Neural progenitor cell (in vitro differentiated cells): ENCODE data around the gene CPNE4. TPM values are rescaled to one million over a fixed set of nuclear protein-coding genes. Genes with fewer than 3 reads are reported as not detected.

ENCODE experiments used
- DNase-seq: peaks from one replicate; pipeline ENCODE4 v3.0.0-alpha.2; 2016; ENCODE audit warnings: low spot score
- H2AFZ ChIP-seq: fragments of 200-600 bp; sonication (generic); replicated peaks from 2 replicates; pipeline ENCODE4 v1.6.1; 2016; ENCODE audit warnings: antibody characterized with exemption
- H3F3A ChIP-seq: fragments of 200-600 bp; sonication (generic); 2 replicates; pipeline ENCODE4 v1.6.1; 2016; ENCODE audit warnings: antibody characterized with exemption, low read depth
- H3K27ac ChIP-seq: fragments of 200-600 bp; sonication (generic); 2 replicates; pipeline ENCODE4 v1.5.1; 2016; ENCODE audit warnings: mild to moderate bottlenecking
- H3K27me3 ChIP-seq: fragments of 200-600 bp; sonication (generic); 2 replicates; pipeline ENCODE4 v1.6.1; 2016; ENCODE audit warnings: mild to moderate bottlenecking, moderate library complexity
- H3K36me3 ChIP-seq: fragments of 200-600 bp; sonication (generic); 2 replicates; pipeline ENCODE4 v1.5.1; 2016
- H3K4me1 ChIP-seq: fragments of 200-600 bp; sonication (generic); 2 replicates; pipeline ENCODE4 v1.6.1; 2016; ENCODE audit warnings: mixed run types
- H3K4me2 ChIP-seq: fragments of 200-600 bp; sonication (generic); 2 replicates; pipeline ENCODE4 v1.6.1; 2016
- H3K4me3 ChIP-seq: fragments of 200-600 bp; sonication (generic); 2 replicates; pipeline ENCODE4 v1.5.1; 2016
- H3K79me2 ChIP-seq: fragments of 200-600 bp; sonication (generic); 2 replicates; pipeline ENCODE4 v1.6.1; 2016; ENCODE audit warnings: low read depth
- H3K9ac ChIP-seq: fragments of 200-600 bp; sonication (generic); 2 replicates; pipeline ENCODE4 v1.6.1; 2016
- H3K9me3 ChIP-seq: fragments of 200-600 bp; sonication (generic); 2 replicates; pipeline ENCODE4 v1.5.1; 2016; ENCODE audit warnings: low read depth
- H4K20me1 ChIP-seq: fragments of 200-600 bp; sonication (generic); 2 replicates; pipeline ENCODE4 v1.6.1; 2016; ENCODE audit warnings: low read depth
- H3K27ac Mint-ChIP-seq: 3 replicates; pipeline ENCODE4 v1.8.0; 2021; ENCODE audit warnings: mixed read lengths
- H3K27me3 Mint-ChIP-seq: 2 replicates; pipeline ENCODE4 v1.8.0; 2022; ENCODE audit warnings: low read depth, mild to moderate bottlenecking, inconsistent platforms, moderate library complexity, mixed read lengths; ENCODE audit not compliant: insufficient read depth
- H3K36me3 Mint-ChIP-seq: 3 replicates; pipeline ENCODE4 v1.8.0; 2021; ENCODE audit warnings: mixed read lengths
- H3K4me1 Mint-ChIP-seq: 3 replicates; pipeline ENCODE4 v1.8.0; 2021; ENCODE audit warnings: mixed read lengths
- H3K4me3 Mint-ChIP-seq: 3 replicates; pipeline ENCODE4 v1.8.0; 2021; ENCODE audit warnings: mild to moderate bottlenecking, moderate library complexity, mixed read lengths
- H3K9me3 Mint-ChIP-seq: 3 replicates; pipeline ENCODE4 v1.8.0; 2020; ENCODE audit warnings: mixed read lengths
- EZH2 ChIP-seq: fragments of 200-600 bp; sonication (generic); IDR thresholded peaks from 2 replicates; pipeline ENCODE4 v1.6.1; 2017; ENCODE audit warnings: antibody characterized with exemption, mild to moderate bottlenecking, moderate library complexity
- EZH2phosphoT487 ChIP-seq: fragments of 200-600 bp; sonication (generic); IDR thresholded peaks from 2 replicates; pipeline ENCODE4 v1.6.1; 2017; ENCODE audit warnings: antibody characterized with exemption
- total RNA-seq: library from RNA; depleted of rRNA; stranded (reverse); fragments of >200 nt; gene quantifications from 2 replicates; pipeline ENCODE4 v1.2.3, GENCODE V29; 2015; ENCODE audit warnings: low replicate concordance
- TF ChIP-seq, protein P1 (sequence below): fragments of 200-600 bp; sonication (generic); IDR thresholded peaks from 2 replicates; pipeline ENCODE4 v1.5.1; 2017; ENCODE audit warnings: antibody characterized with exemption, mild to moderate bottlenecking

CPNE4 gene
- total RNA-seq, 1 donor from 2014 or later, result not detected

DNA sequence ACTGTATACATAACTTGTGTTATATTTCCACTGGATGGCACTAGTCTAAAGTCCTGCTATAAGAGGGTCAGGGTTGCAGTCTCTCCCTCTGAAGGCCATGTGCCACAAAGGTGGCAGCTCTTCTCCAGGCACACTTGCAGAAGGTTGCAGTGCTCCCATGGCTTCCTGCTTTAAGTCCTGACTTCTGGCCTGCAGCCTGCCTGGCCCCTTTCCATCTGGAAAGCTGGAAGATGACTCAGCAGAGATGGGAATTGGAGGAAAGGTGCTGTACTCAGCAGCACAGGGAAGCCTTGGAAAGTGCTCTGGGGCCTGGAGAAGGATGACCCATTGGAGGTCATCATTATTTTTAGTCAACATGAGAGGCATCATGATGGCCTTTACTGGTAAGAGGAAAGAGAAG lies 491.1 kb downstream of the CPNE4 start:
- Histone ChIP-seq H3K27me3 (no peaks in the 10 kb centered on the region), H3K9me3 (no peaks in the 10 kb centered on the region), H3K9ac (no peak overlapping the region), H4K20me1 (no peaks in the 10 kb centered on the region), H3K27ac (no peak overlapping the region), H3K4me3 (no peak overlapping the region), H3K4me1 (no peaks in the 10 kb centered on the region), H3K79me2 (no peaks in the 10 kb centered on the region), H3F3A (no peaks in the 10 kb centered on the region), H3K4me2 (no peak overlapping the region), H2AFZ (no peak overlapping the region), H3K36me3 (no peaks in the 10 kb centered on the region)
- DNase-seq, result no peak
- H3K27ac Mint-ChIP-seq, result peak overlapping the region; percentile 64
- H3K9me3 Mint-ChIP-seq, result no peaks in the 10 kb centered on the region
- H3K36me3 Mint-ChIP-seq, result no peaks in the 10 kb centered on the region
- peaks cover 15% of the 10 kb centered on the region for H3K4me1 Mint-ChIP-seq
- H3K27me3 Mint-ChIP-seq, result peaks cover 4% of the 10 kb centered on the region
- H3K4me3 Mint-ChIP-seq, result no peak overlapping the region
- TF ChIP-seq, protein P1, sequence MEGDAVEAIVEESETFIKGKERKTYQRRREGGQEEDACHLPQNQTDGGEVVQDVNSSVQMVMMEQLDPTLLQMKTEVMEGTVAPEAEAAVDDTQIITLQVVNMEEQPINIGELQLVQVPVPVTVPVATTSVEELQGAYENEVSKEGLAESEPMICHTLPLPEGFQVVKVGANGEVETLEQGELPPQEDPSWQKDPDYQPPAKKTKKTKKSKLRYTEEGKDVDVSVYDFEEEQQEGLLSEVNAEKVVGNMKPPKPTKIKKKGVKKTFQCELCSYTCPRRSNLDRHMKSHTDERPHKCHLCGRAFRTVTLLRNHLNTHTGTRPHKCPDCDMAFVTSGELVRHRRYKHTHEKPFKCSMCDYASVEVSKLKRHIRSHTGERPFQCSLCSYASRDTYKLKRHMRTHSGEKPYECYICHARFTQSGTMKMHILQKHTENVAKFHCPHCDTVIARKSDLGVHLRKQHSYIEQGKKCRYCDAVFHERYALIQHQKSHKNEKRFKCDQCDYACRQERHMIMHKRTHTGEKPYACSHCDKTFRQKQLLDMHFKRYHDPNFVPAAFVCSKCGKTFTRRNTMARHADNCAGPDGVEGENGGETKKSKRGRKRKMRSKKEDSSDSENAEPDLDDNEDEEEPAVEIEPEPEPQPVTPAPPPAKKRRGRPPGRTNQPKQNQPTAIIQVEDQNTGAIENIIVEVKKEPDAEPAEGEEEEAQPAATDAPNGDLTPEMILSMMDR, result no peak
- TF ChIP-seq EZH2 (no peak), EZH2phosphoT487 (no peak)

GRCh38 chr3:131541288-131541687 lies 493.5 kb downstream of the CPNE4 start:
- Histone ChIP-seq H3K36me3 (no peaks in the 10 kb centered on the region), H3K27ac (no peak overlapping the region), H3K4me1 (no peaks in the 10 kb centered on the region), H3K79me2 (no peaks in the 10 kb centered on the region), H3K9ac (no peak overlapping the region), H3K9me3 (no peaks in the 10 kb centered on the region), H4K20me1 (no peaks in the 10 kb centered on the region), H3K4me3 (no peak overlapping the region), H3K27me3 (no peaks in the 10 kb centered on the region), H3F3A (no peaks in the 10 kb centered on the region), H3K4me2 (no peak overlapping the region), H2AFZ (no peak overlapping the region)
- no peak for DNase-seq
- peaks cover 2% of the 10 kb centered on the region for H3K9me3 Mint-ChIP-seq
- peaks cover 15% of the 10 kb centered on the region for H3K4me1 Mint-ChIP-seq
- H3K27ac Mint-ChIP-seq, result no peak overlapping the region
- H3K27me3 Mint-ChIP-seq, result peaks cover 2% of the 10 kb centered on the region
- TF ChIP-seq EZH2 (no peak), EZH2phosphoT487 (no peak)
- TF ChIP-seq, protein P1, result no peak
- H3K36me3 Mint-ChIP-seq, result no peaks in the 10 kb centered on the region
- no peak overlapping the region for H3K4me3 Mint-ChIP-seq

GRCh38 chr3:131540821-131541220 lies 494.0 kb downstream of the CPNE4 start:
- H3K27me3 ChIP-seq, result no peaks in the 10 kb centered on the region
- H3K4me3 ChIP-seq, result no peak overlapping the region
- no peak overlapping the region for H3K4me2 ChIP-seq
- Mint-ChIP-seq H3K27me3 (peaks cover 2% of the 10 kb centered on the region), H3K4me3 (no peak overlapping the region), H3K27ac (no peak overlapping the region), H3K36me3 (no peaks in the 10 kb centered on the region), H3K4me1 (peaks cover 15% of the 10 kb centered on the region), H3K9me3 (peaks cover 2% of the 10 kb centered on the region)
- no peak overlapping the region for H3K9ac ChIP-seq
- no peaks in the 10 kb centered on the region for H4K20me1 ChIP-seq
- no peak for DNase-seq
- no peaks in the 10 kb centered on the region for H3K79me2 ChIP-seq
- H2AFZ ChIP-seq, result no peak overlapping the region
- H3K9me3 ChIP-seq, result no peaks in the 10 kb centered on the region
- H3K4me1 ChIP-seq, result no peaks in the 10 kb centered on the region
- no peaks in the 10 kb centered on the region for H3K36me3 ChIP-seq
- TF ChIP-seq EZH2phosphoT487 (no peak), EZH2 (no peak)
- TF ChIP-seq, protein P1, result no peak
- no peak overlapping the region for H3K27ac ChIP-seq
- H3F3A ChIP-seq, result no peaks in the 10 kb centered on the region

- peak overlapping the region; percentile 68 for H3K27ac Mint-ChIP-seq
- Histone ChIP-seq H3K79me2 (no peaks in the 10 kb centered on the region), H4K20me1 (no peaks in the 10 kb centered on the region), H3K9me3 (no peaks in the 10 kb centered on the region), H3K27me3 (no peaks in the 10 kb centered on the region), H3K27ac (no peak overlapping the region), H3K36me3 (no peaks in the 10 kb centered on the region), H3K4me2 (no peak overlapping the region), H3K4me3 (no peak overlapping the region), H2AFZ (no peak overlapping the region), H3F3A (no peaks in the 10 kb centered on the region), H3K9ac (no peak overlapping the region), H3K4me1 (no peaks in the 10 kb centered on the region)
- H3K27me3 Mint-ChIP-seq, result no peaks in the 10 kb centered on the region
- H3K36me3 Mint-ChIP-seq, result no peaks in the 10 kb centered on the region
- H3K4me1 Mint-ChIP-seq, result peaks cover 18% of the 10 kb centered on the region
- TF ChIP-seq, protein P1, result no peak
- TF ChIP-seq EZH2phosphoT487 (no peak), EZH2 (no peak)
- DNase-seq, result no peak
- H3K4me3 Mint-ChIP-seq, result no peak overlapping the region
- H3K9me3 Mint-ChIP-seq, result peaks cover 2% of the 10 kb centered on the region
Observed at GRCh38 chr3:131540143-131540542, 494.7 kb downstream of the CPNE4 start.
